SU-DHL-6 (cell line): ENCODE measurements around the gene DPP3.

Experiments
- H2AFZ ChIP-seq: fragments of 200-600 bp; sonication (generic); 2 replicates; pipeline ENCODE4 v1.6.1; 2014; ENCODE audit warnings: low read depth, mild to moderate bottlenecking, moderate library complexity, mixed read lengths, antibody characterized with exemption, low read length; ENCODE audit not compliant: severe bottlenecking
- H3F3A ChIP-seq: fragments of 200-600 bp; shearing (Covaris generic); 2 replicates; pipeline ENCODE4 v1.6.0; 2016; ENCODE audit warnings: antibody characterized with exemption, mild to moderate bottlenecking; ENCODE audit not compliant: insufficient read depth
- H3K27ac ChIP-seq: fragments of 200-600 bp; sonication (generic); 2 replicates; pipeline ENCODE4 v1.5.1; 2016; ENCODE audit warnings: low read depth, mild to moderate bottlenecking, low read length, moderate library complexity, mixed read lengths
- H3K27me3 ChIP-seq: fragments of 200-600 bp; sonication (generic), shearing (Covaris generic); 2 replicates; pipeline ENCODE4 v1.6.0; 2014; ENCODE audit warnings: mild to moderate bottlenecking, low read length
- H3K36me3 ChIP-seq: fragments of 200-600 bp; sonication (generic); 2 replicates; pipeline ENCODE4 v1.6.1; 2014; ENCODE audit warnings: mild to moderate bottlenecking, low read length, mixed read lengths
- H3K4me2 ChIP-seq: fragments of 300-600, 200-600 bp; shearing (Covaris generic), sonication (generic); 2 replicates; pipeline ENCODE4 v1.6.0; 2014; ENCODE audit warnings: low read length, low read depth, mild to moderate bottlenecking; ENCODE audit not compliant: poor library complexity, severe bottlenecking
- H3K4me3 ChIP-seq: fragments of 200-600 bp; sonication (generic); 2 replicates; pipeline ENCODE4 v1.5.1; 2014; ENCODE audit warnings: antibody characterized with exemption, low read length, mild to moderate bottlenecking, mixed read lengths; ENCODE audit not compliant: insufficient read depth, poor library complexity, severe bottlenecking
- H3K79me2 ChIP-seq: fragments of 200-600 bp; sonication (generic); 2 replicates; pipeline ENCODE4 v1.6.1; 2014; ENCODE audit warnings: mild to moderate bottlenecking, low read length, moderate library complexity; ENCODE audit not compliant: insufficient read depth
- H3K9ac ChIP-seq: fragments of 200-600 bp; sonication (generic); 2 replicates; pipeline ENCODE4 v1.7.0; 2014; ENCODE audit warnings: mild to moderate bottlenecking, low read length
- H3K9me2 ChIP-seq: fragments of 200-600 bp; sonication (generic); replicated peaks from 2 replicates; pipeline ENCODE4 v1.6.1; 2014; ENCODE audit warnings: low read length; ENCODE audit not compliant: insufficient read depth
- H3K9me3 ChIP-seq: fragments of 200-600 bp; sonication (generic); 2 replicates; pipeline ENCODE4 v1.6.1; 2014; ENCODE audit warnings: low read length, mixed read lengths; ENCODE audit not compliant: insufficient read depth
- H4K20me1 ChIP-seq: fragments of 200-600 bp; sonication (generic); 2 replicates; pipeline ENCODE4 v1.6.1; 2014; ENCODE audit warnings: low read depth, mild to moderate bottlenecking, antibody characterized with exemption, low read length, moderate library complexity, mixed read lengths
- EZH2phosphoT487 ChIP-seq: fragments of 200-600 bp; sonication (generic), shearing (Covaris generic); conservative IDR thresholded peaks from 2 replicates; pipeline ENCODE4 v1.6.1; 2018; ENCODE audit warnings: mild to moderate bottlenecking, antibody characterized with exemption, low read length, moderate library complexity, mixed read lengths
- TF ChIP-seq, protein P1 (sequence below): fragments of 200-600 bp; sonication (generic); IDR thresholded peaks from one replicate; pipeline ENCODE4 v1.5.1; 2017; ENCODE audit warnings: antibody characterized with exemption, mild to moderate bottlenecking, low read length, moderate library complexity; ENCODE audit not compliant: insufficient read depth, poor library complexity, severe bottlenecking

Gene DPP3

GRCh38 chr11:66450560-66450959 lies 29.7 kb upstream of the DPP3 start:
- H3K4me3 ChIP-seq: no peak overlapping the region
- TF ChIP-seq, protein P1, sequence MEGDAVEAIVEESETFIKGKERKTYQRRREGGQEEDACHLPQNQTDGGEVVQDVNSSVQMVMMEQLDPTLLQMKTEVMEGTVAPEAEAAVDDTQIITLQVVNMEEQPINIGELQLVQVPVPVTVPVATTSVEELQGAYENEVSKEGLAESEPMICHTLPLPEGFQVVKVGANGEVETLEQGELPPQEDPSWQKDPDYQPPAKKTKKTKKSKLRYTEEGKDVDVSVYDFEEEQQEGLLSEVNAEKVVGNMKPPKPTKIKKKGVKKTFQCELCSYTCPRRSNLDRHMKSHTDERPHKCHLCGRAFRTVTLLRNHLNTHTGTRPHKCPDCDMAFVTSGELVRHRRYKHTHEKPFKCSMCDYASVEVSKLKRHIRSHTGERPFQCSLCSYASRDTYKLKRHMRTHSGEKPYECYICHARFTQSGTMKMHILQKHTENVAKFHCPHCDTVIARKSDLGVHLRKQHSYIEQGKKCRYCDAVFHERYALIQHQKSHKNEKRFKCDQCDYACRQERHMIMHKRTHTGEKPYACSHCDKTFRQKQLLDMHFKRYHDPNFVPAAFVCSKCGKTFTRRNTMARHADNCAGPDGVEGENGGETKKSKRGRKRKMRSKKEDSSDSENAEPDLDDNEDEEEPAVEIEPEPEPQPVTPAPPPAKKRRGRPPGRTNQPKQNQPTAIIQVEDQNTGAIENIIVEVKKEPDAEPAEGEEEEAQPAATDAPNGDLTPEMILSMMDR: no peak
- TF ChIP-seq EZH2phosphoT487: no peak
- no peaks in the 10 kb centered on the region for H3F3A ChIP-seq
- H3K27ac ChIP-seq: no peak overlapping the region
- no peaks in the 10 kb centered on the region for H3K79me2 ChIP-seq
- H3K4me2 ChIP-seq: no peak overlapping the region
- H3K36me3 ChIP-seq: no peaks in the 10 kb centered on the region
- no peak overlapping the region for H3K9ac ChIP-seq
- H4K20me1 ChIP-seq: no peaks in the 10 kb centered on the region
- no peaks in the 10 kb centered on the region for H3K9me3 ChIP-seq
- H3K9me2 ChIP-seq: no peaks in the 10 kb centered on the region
- H2AFZ ChIP-seq: no peak overlapping the region
- no peaks in the 10 kb centered on the region for H3K27me3 ChIP-seq

- no peaks in the 10 kb centered on the region for H3F3A ChIP-seq
- no peak for TF ChIP-seq EZH2phosphoT487
- TF ChIP-seq, protein P1: no peak
- no peak overlapping the region for H3K9ac ChIP-seq
- H3K4me3 ChIP-seq: no peak overlapping the region
- no peaks in the 10 kb centered on the region for H3K36me3 ChIP-seq
- no peak overlapping the region for H3K27ac ChIP-seq
- H3K4me2 ChIP-seq: no peak overlapping the region
- no peak overlapping the region for H2AFZ ChIP-seq
- no peaks in the 10 kb centered on the region for H3K9me2 ChIP-seq
- H3K27me3 ChIP-seq: no peaks in the 10 kb centered on the region
- no peaks in the 10 kb centered on the region for H4K20me1 ChIP-seq
- H3K9me3 ChIP-seq: no peaks in the 10 kb centered on the region
- H3K79me2 ChIP-seq: no peaks in the 10 kb centered on the region
Measured at GRCh38 chr11:66451663-66452062, 28.6 kb upstream of the DPP3 start.

GRCh38 chr11:66454247-66454646 lies 26.0 kb upstream of the DPP3 start:
- Histone ChIP-seq H3K9me3 (no peaks in the 10 kb centered on the region), H3K4me3 (no peak overlapping the region), H3K9me2 (no peaks in the 10 kb centered on the region), H3K4me2 (no peak overlapping the region), H3K79me2 (no peaks in the 10 kb centered on the region), H3K36me3 (no peaks in the 10 kb centered on the region), H2AFZ (no peak overlapping the region), H4K20me1 (no peaks in the 10 kb centered on the region), H3K27me3 (no peaks in the 10 kb centered on the region), H3K9ac (no peak overlapping the region), H3K27ac (no peak overlapping the region), H3F3A (no peaks in the 10 kb centered on the region)
- TF ChIP-seq, protein P1: no peak
- TF ChIP-seq EZH2phosphoT487: no peak
